ENCODE measurements around the gene FAM133A.

The FAM133A gene

GRCh38 chrX:93673869-93674271 is at the start of gene FAM133A:
TSS of gene FAM133A (plus strand) at chrX:93674206. CDS start at chrX:93709420, 35,214 bp downstream.
- TF ChIP-seq ELF4 (IDR thresholded peaks at IDR 0.05) = no peak
- no peak for TF ChIP-seq FOXM1 (IDR thresholded peaks at IDR 0.05; ENCODE audit: borderline replicate concordance)
- no peak for TF ChIP-seq SP1 (IDR thresholded peaks at IDR 0.05)
- TF ChIP-seq NFRKB (IDR thresholded peaks at IDR 0.05) = no peak
- no peak for TF ChIP-seq FOXA1 (IDR thresholded peaks at IDR 0.05)
- no peak for TF ChIP-seq ARNT (IDR thresholded peaks at IDR 0.05)
- peak; percentile 94 for TF ChIP-seq ZNF384 (IDR thresholded peaks at IDR 0.05)
- no peak for TF ChIP-seq TARDBP (IDR thresholded peaks at IDR 0.05)
- peak; percentile 52 for TF ChIP-seq L3MBTL2 (conservative IDR thresholded peaks at IDR 0.05)
- no peak for TF ChIP-seq LEF1 (IDR thresholded peaks at IDR 0.05; ENCODE audit: borderline replicate concordance)
- no peak for TF ChIP-seq CTBP1 (IDR thresholded peaks at IDR 0.05; ENCODE audit: borderline replicate concordance)
- TF ChIP-seq FOXK2 (IDR thresholded peaks at IDR 0.05) = no peak
- no peak for TF ChIP-seq BHLHE40 (IDR thresholded peaks at IDR 0.05; ENCODE audit: borderline replicate concordance)
- no peak for TF ChIP-seq PKNOX1 (IDR thresholded peaks at IDR 0.05)
- TF ChIP-seq SUZ12 (IDR thresholded peaks at IDR 0.05) = no peak
- POLR2A ChIA-PET = no interaction called here
- DNase-seq (ENCODE audit: extremely low spot score) = peak; percentile 10
- CTCF ChIA-PET = no interaction called here

DNA sequence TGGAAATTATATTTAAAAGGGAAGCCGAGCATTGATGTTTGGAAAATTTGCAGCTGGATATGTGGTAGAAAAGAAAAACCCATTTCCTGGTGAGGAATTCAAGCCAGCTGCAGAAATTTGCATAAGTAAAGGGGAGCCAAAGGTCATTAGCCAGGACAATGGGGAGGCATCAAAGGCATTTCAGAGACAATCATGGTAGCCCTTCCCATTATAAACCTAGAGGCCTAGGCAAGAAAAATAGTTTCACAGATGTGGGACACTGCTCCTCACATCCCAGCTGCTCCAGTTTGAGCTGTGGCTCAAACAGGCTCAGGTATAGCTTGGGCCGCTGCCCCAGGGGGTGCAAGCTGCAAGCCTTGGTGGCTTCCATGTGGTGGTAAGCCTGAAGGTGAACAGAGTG is 36.4 kb upstream of the FAM133A start:
- POLR2A ChIA-PET = no interaction called here
- CTCF ChIA-PET = no interaction called here
- no peak for TF ChIP-seq ZNF384 (IDR thresholded peaks at IDR 0.05)
- TF ChIP-seq L3MBTL2 (conservative IDR thresholded peaks at IDR 0.05) = no peak
- TF ChIP-seq CTBP1 (IDR thresholded peaks at IDR 0.05; ENCODE audit: borderline replicate concordance) = no peak
- TF ChIP-seq HDGF (IDR thresholded peaks at IDR 0.05; ENCODE audit: borderline replicate concordance) = no peak
- TF ChIP-seq NFRKB (IDR thresholded peaks at IDR 0.05) = no peak
- no peak for TF ChIP-seq SUZ12 (IDR thresholded peaks at IDR 0.05)
- no peak for TF ChIP-seq ARNT (IDR thresholded peaks at IDR 0.05)
- TF ChIP-seq FOXM1 (IDR thresholded peaks at IDR 0.05; ENCODE audit: borderline replicate concordance) = no peak
- TF ChIP-seq LEF1 (IDR thresholded peaks at IDR 0.05; ENCODE audit: borderline replicate concordance) = no peak
- no peak for TF ChIP-seq ELF4 (IDR thresholded peaks at IDR 0.05)
- no peak for TF ChIP-seq FOXK2 (IDR thresholded peaks at IDR 0.05)
- no peak for TF ChIP-seq SP1 (IDR thresholded peaks at IDR 0.05)
- no peak for TF ChIP-seq PKNOX1 (IDR thresholded peaks at IDR 0.05)
- TF ChIP-seq TARDBP (IDR thresholded peaks at IDR 0.05) = no peak
- TF ChIP-seq FOXA1 (IDR thresholded peaks at IDR 0.05) = no peak
- no peak for TF ChIP-seq BHLHE40 (IDR thresholded peaks at IDR 0.05; ENCODE audit: borderline replicate concordance)
- no peak for DNase-seq (ENCODE audit: extremely low spot score)

- POLR2A ChIA-PET = no interaction called here
- DNase-seq (ENCODE audit: extremely low spot score) = no peak
- CTCF ChIA-PET = no interaction called here
- no peak for TF ChIP-seq ARNT (IDR thresholded peaks at IDR 0.05)
- no peak for TF ChIP-seq HDGF (IDR thresholded peaks at IDR 0.05; ENCODE audit: borderline replicate concordance)
- no peak for TF ChIP-seq SP1 (IDR thresholded peaks at IDR 0.05)
- TF ChIP-seq ZNF384 (IDR thresholded peaks at IDR 0.05) = no peak
- no peak for TF ChIP-seq NFRKB (IDR thresholded peaks at IDR 0.05)
- no peak for TF ChIP-seq SUZ12 (IDR thresholded peaks at IDR 0.05)
- no peak for TF ChIP-seq PKNOX1 (IDR thresholded peaks at IDR 0.05)
- TF ChIP-seq CTBP1 (IDR thresholded peaks at IDR 0.05; ENCODE audit: borderline replicate concordance) = no peak
- no peak for TF ChIP-seq FOXK2 (IDR thresholded peaks at IDR 0.05)
- TF ChIP-seq LEF1 (IDR thresholded peaks at IDR 0.05; ENCODE audit: borderline replicate concordance) = no peak
- no peak for TF ChIP-seq TARDBP (IDR thresholded peaks at IDR 0.05)
- TF ChIP-seq L3MBTL2 (conservative IDR thresholded peaks at IDR 0.05) = no peak
- no peak for TF ChIP-seq ELF4 (IDR thresholded peaks at IDR 0.05)
- TF ChIP-seq FOXA1 (IDR thresholded peaks at IDR 0.05) = no peak
- TF ChIP-seq FOXM1 (IDR thresholded peaks at IDR 0.05; ENCODE audit: borderline replicate concordance) = no peak
- TF ChIP-seq BHLHE40 (IDR thresholded peaks at IDR 0.05; ENCODE audit: borderline replicate concordance) = no peak
Observed at GRCh38 chrX:93649381-93649780, 24.6 kb upstream of the FAM133A start.

DNA sequence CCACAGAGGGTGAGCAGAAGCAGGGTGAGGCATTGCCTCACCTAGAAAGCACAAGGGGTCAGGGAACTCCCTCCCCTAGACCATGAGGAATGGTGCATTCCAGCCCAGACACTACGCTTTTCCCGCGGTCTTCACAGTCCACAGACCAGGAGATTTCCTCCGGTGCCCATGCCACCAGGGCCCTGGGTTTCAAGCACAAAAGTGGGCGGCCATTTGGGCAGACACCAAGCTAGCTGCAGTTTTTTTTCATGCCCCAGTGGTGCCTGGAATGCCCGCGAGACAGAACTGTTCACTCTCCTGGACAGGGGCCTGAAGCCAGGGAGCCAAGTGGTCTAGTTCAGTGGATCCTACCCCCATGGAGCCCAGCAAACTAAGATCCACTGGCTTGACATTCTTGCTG is 13.4 kb upstream of the FAM133A start:
- ChIA-PET CTCF (no interaction called here), POLR2A (no interaction called here)
- no peak for DNase-seq (ENCODE audit: extremely low spot score)
- TF ChIP-seq ELF4 (IDR thresholded peaks at IDR 0.05) (no peak), ZNF384 (IDR thresholded peaks at IDR 0.05) (no peak), HDGF (IDR thresholded peaks at IDR 0.05; ENCODE audit: borderline replicate concordance) (no peak), NFRKB (IDR thresholded peaks at IDR 0.05) (no peak), L3MBTL2 (conservative IDR thresholded peaks at IDR 0.05) (no peak), PKNOX1 (IDR thresholded peaks at IDR 0.05) (no peak), LEF1 (IDR thresholded peaks at IDR 0.05; ENCODE audit: borderline replicate concordance) (no peak), FOXK2 (IDR thresholded peaks at IDR 0.05) (no peak), FOXA1 (IDR thresholded peaks at IDR 0.05) (no peak)

GRCh38 chrX:93673056-93673868 is 744 bp upstream of the FAM133A start, which contains the start of gene NAP1L3:
TSS of gene NAP1L3 (minus strand) at chrX:93673578. CDS start at chrX:93673304, 274 bp downstream.
- CTCF ChIA-PET = no interaction called here
- POLR2A ChIA-PET = no interaction called here
- DNase-seq (ENCODE audit: extremely low spot score) = peak; percentile 61
- TF ChIP-seq PKNOX1 (IDR thresholded peaks at IDR 0.05) = peak; percentile 94
- TF ChIP-seq FOXM1 (IDR thresholded peaks at IDR 0.05; ENCODE audit: borderline replicate concordance) = no peak

Measured in HEK293T (cell line).